Measurements from ENCODE around the gene HELQ.

- TF ChIP-seq CTCF (IDR thresholded peaks at IDR 0.05): no peak
- no peak for TF ChIP-seq POLR2AphosphoS5 (IDR thresholded peaks at IDR 0.05)
- TF ChIP-seq POLR2A (IDR thresholded peaks at IDR 0.05): no peak
- TF ChIP-seq EP300 (IDR thresholded peaks at IDR 0.05): no peak
Observed at GRCh38 chr4:83370640-83370906, 85.0 kb downstream of the HELQ start.
